H9 (cell line): Measurements from ENCODE around the gene KBTBD3. TPM values are rescaled to one million over a fixed set of nuclear protein-coding genes. Genes with fewer than 3 reads are reported as not detected.

Experiments used
- DNase-seq: peaks from one replicate; pipeline ENCODE4 v3.0.0-alpha.2; 2017
- H2AFZ ChIP-seq: one replicate; pipeline ENCODE4 v1.6.1; 2013; ENCODE audit warnings: mild to moderate bottlenecking, low read length, control low read depth, moderate library complexity
- H2AK5ac ChIP-seq: 2 replicates; pipeline ENCODE4 v1.6.1; 2013; ENCODE audit warnings: low read length, control low read depth, mixed read lengths; ENCODE audit not compliant: insufficient read length
- H2BK120ac ChIP-seq: one replicate; pipeline ENCODE4 v1.6.1; 2013; ENCODE audit warnings: low read depth, mild to moderate bottlenecking, low read length, control low read depth, inconsistent platforms; ENCODE audit not compliant: poor library complexity, severe bottlenecking
- H2BK12ac ChIP-seq: 2 replicates; pipeline ENCODE4 v1.6.1; 2013; ENCODE audit warnings: low read length, control low read depth, mixed read lengths, low read depth; ENCODE audit not compliant: insufficient read length
- H2BK15ac ChIP-seq: 2 replicates; pipeline ENCODE4 v1.6.1; 2013; ENCODE audit warnings: low read depth, low read length, control low read depth
- H2BK20ac ChIP-seq: one replicate; pipeline ENCODE4 v1.6.1; 2013; ENCODE audit warnings: low read depth, mild to moderate bottlenecking, low read length, control low read depth, inconsistent platforms; ENCODE audit not compliant: poor library complexity, severe bottlenecking
- H2BK5ac ChIP-seq: 2 replicates; pipeline ENCODE4 v1.6.1; 2013; ENCODE audit warnings: low read length, control low read depth, mixed read lengths; ENCODE audit not compliant: insufficient read length
- H3K14ac ChIP-seq: 2 replicates; pipeline ENCODE4 v1.6.1; 2013; ENCODE audit warnings: low read length, control low read depth; ENCODE audit not compliant: insufficient read depth
- H3K18ac ChIP-seq: 2 replicates; pipeline ENCODE4 v1.6.1; 2013; ENCODE audit warnings: low read depth, mild to moderate bottlenecking, mixed read lengths, low read length, control low read depth; ENCODE audit not compliant: insufficient read length
- H3K23ac ChIP-seq: 2 replicates; pipeline ENCODE4 v1.6.1; 2013; ENCODE audit warnings: low read length, control low read depth, mixed read lengths, low read depth; ENCODE audit not compliant: insufficient read length
- H3K23me2 ChIP-seq: 2 replicates; pipeline ENCODE4 v1.6.1; 2013; ENCODE audit warnings: low read depth, mild to moderate bottlenecking, mixed read lengths, low read length, control low read depth; ENCODE audit not compliant: insufficient read length, poor library complexity, severe bottlenecking
- H3K27ac ChIP-seq: 2 replicates; pipeline ENCODE4 v1.5.1; 2013; ENCODE audit warnings: low read length, control low read depth, mixed read lengths, low read depth; ENCODE audit not compliant: insufficient read length
- H3K27me3 ChIP-seq: 2 replicates; pipeline ENCODE4 v1.6.1; 2013; ENCODE audit warnings: low read length, control low read depth, inconsistent platforms; ENCODE audit not compliant: insufficient read depth
- H3K4ac ChIP-seq: 2 replicates; pipeline ENCODE4 v1.6.1; 2013; ENCODE audit warnings: low read depth, mild to moderate bottlenecking, control low read depth, inconsistent platforms, low read length, moderate library complexity
- H3K4me1 ChIP-seq: 2 replicates; pipeline ENCODE4 v1.6.1; 2013; ENCODE audit warnings: low read length, control low read depth, inconsistent platforms; ENCODE audit not compliant: insufficient read depth
- H3K4me2 ChIP-seq: 2 replicates; pipeline ENCODE4 v1.6.1; 2013; ENCODE audit warnings: low read length, control low read depth, mixed read lengths; ENCODE audit not compliant: insufficient read length, insufficient read depth
- H3K56ac ChIP-seq: 2 replicates; pipeline ENCODE4 v1.6.1; 2013; ENCODE audit warnings: low read depth, mild to moderate bottlenecking, mixed read lengths, low read length, control low read depth; ENCODE audit not compliant: insufficient read length
- H3K79me1 ChIP-seq: 2 replicates; pipeline ENCODE4 v1.6.1; 2013; ENCODE audit warnings: low read depth, mild to moderate bottlenecking, moderate library complexity, low read length, control low read depth, inconsistent platforms; ENCODE audit not compliant: insufficient read depth, poor library complexity, severe bottlenecking
- H3K79me2 ChIP-seq: 2 replicates; pipeline ENCODE4 v1.6.1; 2013; ENCODE audit warnings: low read length, control low read depth, inconsistent platforms; ENCODE audit not compliant: insufficient read depth
- H3K9ac ChIP-seq: 2 replicates; pipeline ENCODE4 v1.6.1; 2013; ENCODE audit warnings: low read length, control low read depth, mixed read lengths; ENCODE audit not compliant: insufficient read length; ENCODE audit errors: extremely low read depth
- H3K9me3 ChIP-seq: one replicate; pipeline ENCODE4 v1.6.1; 2013; ENCODE audit warnings: low read depth, low read length, inconsistent platforms; ENCODE audit not compliant: control insufficient read depth
- H3T11ph ChIP-seq: one replicate; pipeline ENCODE4 v1.6.1; 2013; ENCODE audit warnings: mild to moderate bottlenecking, low read length, control low read depth, inconsistent platforms
- H4K20me1 ChIP-seq: one replicate; pipeline ENCODE4 v1.6.1; 2013; ENCODE audit not compliant: control insufficient read depth, insufficient read length, insufficient read depth
- H4K5ac ChIP-seq: 2 replicates; pipeline ENCODE4 v1.6.1; 2013; ENCODE audit warnings: low read depth, mild to moderate bottlenecking, mixed read lengths, low read length, control low read depth; ENCODE audit not compliant: insufficient read length
- H4K8ac ChIP-seq: replicated peaks from 2 replicates; pipeline ENCODE4 v1.6.1; 2013; ENCODE audit warnings: low read length, control low read depth, mixed read lengths, low read depth; ENCODE audit not compliant: insufficient read length
- H4K91ac ChIP-seq: 2 replicates; pipeline ENCODE4 v1.6.1; 2013; ENCODE audit warnings: low read depth, mild to moderate bottlenecking, moderate library complexity, mixed read lengths, low read length, control low read depth; ENCODE audit not compliant: insufficient read length
- H3K27ac Mint-ChIP-seq, 3 experiments: 2 replicates in 2 of 3; 3 replicates in 1 of 3; pipeline ENCODE4 v1.8.0; 2020 to 2021; ENCODE audit warnings: mixed read lengths in 3 of 3, mild to moderate bottlenecking in 1 of 3, moderate library complexity in 1 of 3
- H3K27me3 Mint-ChIP-seq: 2 replicates; pipeline ENCODE4 v1.8.0; 2021; ENCODE audit warnings: low read depth, mild to moderate bottlenecking, moderate library complexity, mixed read lengths
- H3K36me3 Mint-ChIP-seq, 3 experiments: 2 replicates in 2 of 3; 3 replicates in 1 of 3; pipeline ENCODE4 v1.8.0; 2020 to 2021; ENCODE audit warnings: low read depth in 3 of 3, mixed read lengths in 3 of 3; ENCODE audit not compliant: insufficient read depth in 1 of 3
- H3K4me1 Mint-ChIP-seq, 2 experiments: 2 replicates each; pipeline ENCODE4 v1.8.0; 2020; ENCODE audit warnings: mixed read lengths in 2 of 2
- H3K4me3 Mint-ChIP-seq, 2 experiments: 2 replicates in 1 of 2; 3 replicates in 1 of 2; pipeline ENCODE4 v1.8.0; 2020 to 2021; ENCODE audit warnings: mild to moderate bottlenecking in 2 of 2, mixed read lengths in 2 of 2, moderate library complexity in 1 of 2
- H3K9me3 Mint-ChIP-seq, 2 experiments: 2 replicates in 1 of 2; 3 replicates in 1 of 2; pipeline ENCODE4 v1.8.0; 2020; ENCODE audit warnings: mild to moderate bottlenecking in 2 of 2, mixed read lengths in 2 of 2, moderate library complexity in 1 of 2
- WGBS: extraction: QIAGEN DNeasy Blood & Tissue Kit; methylation state at CpG from one replicate; pipeline ENCODE4 v1.1.7; 2013; ENCODE audit warnings: missing lambda C conversion rate, low lambda C conversion rate, mixed read lengths; ENCODE audit not compliant: insufficient read length; ENCODE audit errors: extremely low coverage; 5-methylcytosine and 5-hydroxymethylcytosine counted together
- total RNA-seq: library from RNA; stranded (reverse); gene quantifications from 2 replicates; pipeline ENCODE4 v1.2.1, GENCODE V29; 2021
- TF ChIP-seq, protein P1 (sequence below): fragments of 200-600 bp; sonication (generic); conservative IDR thresholded peaks from 3 replicates; pipeline ENCODE4 v1.8.0; 2021; ENCODE audit warnings: antibody characterized with exemption, mild to moderate bottlenecking

Gene KBTBD3
- total RNA-seq, 1 experiment from 2014 or later, result 2.4 TPM

DNA sequence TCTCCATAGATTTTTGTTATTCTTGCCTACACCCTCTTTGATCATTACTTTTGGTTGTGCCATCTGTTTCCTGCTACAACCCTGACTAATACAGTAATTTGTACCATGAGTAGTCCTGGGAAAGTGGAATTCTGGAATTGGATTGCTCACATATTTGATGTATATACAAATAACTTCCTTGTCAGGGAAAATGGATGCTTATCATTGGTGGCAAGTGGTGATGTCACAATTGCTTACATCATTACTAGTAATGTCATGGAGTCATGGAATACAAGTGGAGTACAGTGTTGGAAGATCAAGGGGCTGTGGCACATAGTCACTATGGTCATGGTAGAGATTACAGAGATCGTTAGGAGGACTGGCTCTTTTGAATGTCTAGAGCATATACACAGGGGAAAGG is 24.7 kb upstream of the KBTBD3 start:
- no peaks in the 10 kb centered on the region for H4K20me1 ChIP-seq
- H3K27me3 Mint-ChIP-seq, result no peaks in the 10 kb centered on the region

More for the DNA sequence above, 24.7 kb upstream of the KBTBD3 start:
- Histone ChIP-seq H3K23me2 (no peaks in the 10 kb centered on the region), H3K9me3 (no peaks in the 10 kb centered on the region), H2AFZ (no peak overlapping the region), H3K4me1 (peaks cover 6% of the 10 kb centered on the region; the same call in 1 of the 2 replicates), H4K91ac (no peak overlapping the region), H3K79me2 (no peaks in the 10 kb centered on the region), H2BK15ac (no peak overlapping the region), H2BK20ac (no peak overlapping the region), H3K9ac (no peak overlapping the region), H4K5ac (no peak overlapping the region), H3K79me1 (no peaks in the 10 kb centered on the region), H3K4me2 (no peak overlapping the region), H2BK12ac (no peak overlapping the region), H3K56ac (no peak overlapping the region), H2AK5ac (no peak overlapping the region), H3K14ac (no peak overlapping the region), H3T11ph (no peak overlapping the region), H2BK5ac (no peak overlapping the region), H3K18ac (no peak overlapping the region), H3K4ac (no peak overlapping the region), H4K8ac (no peak overlapping the region), H3K27ac (no peak overlapping the region), H3K23ac (no peak overlapping the region), H2BK120ac (no peak overlapping the region), H3K27me3 (no peaks in the 10 kb centered on the region)
- Mint-ChIP-seq H3K27ac (no peak overlapping the region), H3K4me3 (no peak overlapping the region), H3K4me1 (peaks cover 12 to 13% of the 10 kb centered on the region in 2 experiments), H3K36me3 (peaks cover 6 to 22% (median 12%) of the 10 kb centered on the region in 3 experiments; a peak in 5 of 7 replicates), H3K9me3 (no peaks in the 10 kb centered on the region; a peak in 2 of 5 replicates)
- no peak for DNase-seq
- WGBS, result no CpG with 5 or more reads among the region's 1 CpG
- TF ChIP-seq, protein P1, sequence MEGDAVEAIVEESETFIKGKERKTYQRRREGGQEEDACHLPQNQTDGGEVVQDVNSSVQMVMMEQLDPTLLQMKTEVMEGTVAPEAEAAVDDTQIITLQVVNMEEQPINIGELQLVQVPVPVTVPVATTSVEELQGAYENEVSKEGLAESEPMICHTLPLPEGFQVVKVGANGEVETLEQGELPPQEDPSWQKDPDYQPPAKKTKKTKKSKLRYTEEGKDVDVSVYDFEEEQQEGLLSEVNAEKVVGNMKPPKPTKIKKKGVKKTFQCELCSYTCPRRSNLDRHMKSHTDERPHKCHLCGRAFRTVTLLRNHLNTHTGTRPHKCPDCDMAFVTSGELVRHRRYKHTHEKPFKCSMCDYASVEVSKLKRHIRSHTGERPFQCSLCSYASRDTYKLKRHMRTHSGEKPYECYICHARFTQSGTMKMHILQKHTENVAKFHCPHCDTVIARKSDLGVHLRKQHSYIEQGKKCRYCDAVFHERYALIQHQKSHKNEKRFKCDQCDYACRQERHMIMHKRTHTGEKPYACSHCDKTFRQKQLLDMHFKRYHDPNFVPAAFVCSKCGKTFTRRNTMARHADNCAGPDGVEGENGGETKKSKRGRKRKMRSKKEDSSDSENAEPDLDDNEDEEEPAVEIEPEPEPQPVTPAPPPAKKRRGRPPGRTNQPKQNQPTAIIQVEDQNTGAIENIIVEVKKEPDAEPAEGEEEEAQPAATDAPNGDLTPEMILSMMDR, result no peak
